Ectodermal cell (in vitro differentiated cells): ENCODE data around the gene GAA.

Experiments used
- H3K27ac ChIP-seq: 2 replicates; pipeline ENCODE4 v1.7.0; 2013; ENCODE audit warnings: mild to moderate bottlenecking, low read depth, low read length; ENCODE audit not compliant: insufficient read depth, poor library complexity, severe bottlenecking
- H3K27me3 ChIP-seq: 2 replicates; pipeline ENCODE4 v1.7.0; 2013; ENCODE audit warnings: mild to moderate bottlenecking, low read length; ENCODE audit not compliant: insufficient read depth, control insufficient read depth, poor library complexity, severe bottlenecking
- H3K36me3 ChIP-seq: one replicate; pipeline ENCODE4 v1.7.0; 2013; ENCODE audit warnings: low read length; ENCODE audit not compliant: control insufficient read depth, insufficient read depth
- H3K4me1 ChIP-seq: one replicate; pipeline ENCODE4 v1.7.0; 2013; ENCODE audit warnings: low read length; ENCODE audit not compliant: control insufficient read depth, insufficient read depth
- H3K4me3 ChIP-seq: 2 replicates; pipeline ENCODE4 v1.7.0; 2013; ENCODE audit warnings: low read depth, low read length, control low read depth; ENCODE audit not compliant: insufficient read depth
- H3K9me3 ChIP-seq: 2 replicates; pipeline ENCODE4 v1.7.0; 2013; ENCODE audit warnings: mild to moderate bottlenecking, low read length, moderate library complexity; ENCODE audit not compliant: control insufficient read depth
- WGBS, 2 experiments: methylation state at CpG; one replicate each; pipeline ENCODE4 v1.1.7; 2013; ENCODE audit warnings: missing lambda C conversion rate in 2 of 2; 5-methylcytosine and 5-hydroxymethylcytosine counted together

Gene GAA

DNA sequence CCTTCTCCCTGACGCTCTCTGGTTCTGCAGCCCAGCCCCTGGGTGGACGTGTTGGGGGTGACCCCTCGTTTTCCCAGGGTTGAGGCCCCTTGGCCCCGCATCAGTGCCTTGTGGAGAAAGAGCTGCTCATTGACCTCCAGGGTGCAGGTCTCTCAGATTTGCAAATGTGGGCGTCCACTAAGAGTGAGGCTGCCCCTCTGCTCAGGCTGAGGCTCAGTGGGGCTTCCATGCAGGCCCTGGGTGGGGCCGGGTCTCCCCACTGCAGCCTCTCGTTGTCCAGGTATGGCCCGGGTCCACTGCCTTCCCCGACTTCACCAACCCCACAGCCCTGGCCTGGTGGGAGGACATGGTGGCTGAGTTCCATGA, 9.0 kb downstream of the GAA start:
- H3K4me3 ChIP-seq = no peak overlapping the region
- no peaks in the 10 kb centered on the region for H3K9me3 ChIP-seq
- peaks cover 5% of the 10 kb centered on the region for H3K36me3 ChIP-seq
- H3K27ac ChIP-seq = no peak overlapping the region
- no peaks in the 10 kb centered on the region for H3K27me3 ChIP-seq
- peaks cover 11% of the 10 kb centered on the region for H3K4me1 ChIP-seq
- 84 to 85% methylated on average over 9 of the region's 9 CpGs for WGBS, 2 experiments

DNA sequence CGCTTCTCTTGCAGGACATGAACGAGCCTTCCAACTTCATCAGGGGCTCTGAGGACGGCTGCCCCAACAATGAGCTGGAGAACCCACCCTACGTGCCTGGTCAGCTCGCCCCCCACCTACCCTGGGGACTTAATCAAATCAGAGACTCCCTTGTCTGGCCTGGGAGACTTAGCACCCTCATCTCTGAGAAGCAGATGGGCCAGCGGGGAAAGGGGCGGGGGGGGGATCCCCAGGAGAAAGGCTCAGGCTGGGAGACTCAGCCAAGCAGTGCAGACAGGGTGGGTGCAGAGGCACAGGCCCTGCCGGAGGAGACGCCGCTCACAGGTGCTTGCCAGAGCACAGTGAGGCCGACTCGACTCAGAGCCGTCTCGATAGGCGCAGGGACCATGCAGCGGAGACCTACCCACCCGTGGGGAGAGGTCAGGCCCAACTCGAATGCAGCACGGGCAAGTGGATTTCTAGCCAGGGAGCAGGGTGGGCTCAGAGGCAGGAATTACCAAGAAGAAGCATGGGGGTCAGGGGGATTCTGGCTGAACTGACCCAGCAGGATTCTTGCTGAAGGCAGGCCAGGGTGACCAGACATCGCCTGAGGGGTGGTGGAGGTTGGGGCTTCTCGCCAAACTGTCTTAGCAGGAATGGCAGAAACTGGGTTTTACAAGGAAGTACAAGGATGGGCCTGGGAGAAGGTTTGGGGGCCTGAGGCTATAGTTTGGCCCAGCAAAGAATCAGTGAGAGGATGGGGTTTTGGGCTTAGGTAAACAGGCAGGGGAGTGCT, 9.7 kb downstream of the GAA start:
- no peaks in the 10 kb centered on the region for H3K9me3 ChIP-seq
- no peak overlapping the region for H3K27ac ChIP-seq
- no peaks in the 10 kb centered on the region for H3K27me3 ChIP-seq
- H3K4me1 ChIP-seq = peaks cover 11% of the 10 kb centered on the region
- WGBS, 2 experiments = 89 to 90% methylated on average over 21 of the region's 21 CpGs
- peaks cover 5% of the 10 kb centered on the region for H3K36me3 ChIP-seq
- H3K4me3 ChIP-seq = no peak overlapping the region

DNA sequence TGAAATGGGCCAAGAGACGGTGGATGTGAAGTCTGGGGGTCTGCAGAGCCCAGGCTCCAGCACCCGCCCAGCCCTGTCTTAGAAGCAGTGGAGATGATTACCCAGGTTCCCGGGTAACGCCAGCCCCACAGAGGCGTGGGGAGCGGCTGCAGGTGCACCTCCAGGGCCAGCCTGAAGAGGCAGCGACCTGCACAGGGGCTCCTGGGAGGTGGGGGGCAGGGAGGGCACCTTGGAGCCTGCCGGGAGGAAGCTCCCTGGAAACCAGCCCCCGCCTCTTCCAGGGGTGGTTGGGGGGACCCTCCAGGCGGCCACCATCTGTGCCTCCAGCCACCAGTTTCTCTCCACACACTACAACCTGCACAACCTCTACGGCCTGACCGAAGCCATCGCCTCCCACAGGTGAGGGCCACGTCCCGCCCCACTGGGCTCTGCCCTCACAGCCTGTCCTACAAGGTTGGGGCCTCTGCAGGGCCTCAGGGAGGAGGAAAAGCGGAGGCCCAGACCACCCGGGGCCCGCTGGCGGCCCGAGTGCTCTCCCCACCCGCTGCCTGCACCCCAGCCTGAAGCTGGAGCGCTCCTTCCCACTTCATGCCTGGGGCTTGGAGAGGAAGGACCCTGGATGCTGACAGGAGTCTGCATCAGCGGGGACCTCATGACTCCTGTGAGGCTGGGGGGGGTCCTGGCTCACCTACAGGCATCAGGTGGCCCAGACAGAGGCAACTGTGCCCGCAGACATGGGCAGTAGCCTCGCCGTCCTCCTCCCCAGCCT, 10.5 kb downstream of the GAA start:
- H3K27me3 ChIP-seq = no peaks in the 10 kb centered on the region
- no peaks in the 10 kb centered on the region for H3K9me3 ChIP-seq
- H3K27ac ChIP-seq = no peak overlapping the region
- H3K4me3 ChIP-seq = no peak overlapping the region
- 82 to 87% methylated on average over 26 of the region's 26 CpGs for WGBS, 2 experiments
- H3K36me3 ChIP-seq = peaks cover 5% of the 10 kb centered on the region
- peaks cover 11% of the 10 kb centered on the region for H3K4me1 ChIP-seq

DNA sequence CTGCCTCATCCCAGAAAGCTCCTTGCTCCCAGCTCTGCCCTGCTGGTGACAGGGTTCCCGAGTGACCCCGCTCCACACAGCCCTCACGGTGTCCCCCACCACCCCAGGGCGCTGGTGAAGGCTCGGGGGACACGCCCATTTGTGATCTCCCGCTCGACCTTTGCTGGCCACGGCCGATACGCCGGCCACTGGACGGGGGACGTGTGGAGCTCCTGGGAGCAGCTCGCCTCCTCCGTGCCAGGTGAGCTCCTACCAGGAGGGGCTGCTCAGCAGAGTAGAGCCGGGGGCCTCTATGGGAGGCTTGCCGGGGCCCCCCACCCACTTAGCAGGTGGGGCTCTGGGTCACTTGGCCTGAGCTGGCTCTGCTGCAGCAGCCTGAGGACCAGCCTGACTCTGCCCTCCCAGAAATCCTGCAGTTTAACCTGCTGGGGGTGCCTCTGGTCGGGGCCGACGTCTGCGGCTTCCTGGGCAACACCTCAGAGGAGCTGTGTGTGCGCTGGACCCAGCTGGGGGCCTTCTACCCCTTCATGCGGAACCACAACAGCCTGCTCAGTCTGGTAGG, 11.2 kb downstream of the GAA start:
- WGBS, 2 experiments = 88 to 90% methylated on average over 24 of the region's 24 CpGs

DNA sequence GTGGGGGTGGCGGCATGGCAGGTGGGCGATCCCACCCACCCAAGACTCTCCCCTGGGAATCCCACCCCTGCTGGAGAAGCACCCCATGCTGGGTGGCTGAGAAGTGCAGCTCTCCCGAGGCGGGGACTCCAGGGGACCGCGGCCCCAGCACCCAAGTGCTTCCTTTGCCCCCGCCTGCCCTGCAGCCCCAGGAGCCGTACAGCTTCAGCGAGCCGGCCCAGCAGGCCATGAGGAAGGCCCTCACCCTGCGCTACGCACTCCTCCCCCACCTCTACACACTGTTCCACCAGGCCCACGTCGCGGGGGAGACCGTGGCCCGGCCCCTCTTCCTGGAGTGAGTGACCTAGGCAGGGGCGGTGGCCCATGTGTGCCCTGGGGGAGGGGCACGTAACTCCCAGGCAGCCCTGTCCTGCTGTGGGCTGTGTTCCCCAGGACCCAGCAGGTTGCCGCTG, 11.7 kb downstream of the GAA start:
- H3K4me1 ChIP-seq = peaks cover 11% of the 10 kb centered on the region
- peaks cover 5% of the 10 kb centered on the region for H3K36me3 ChIP-seq
- H3K4me3 ChIP-seq = no peak overlapping the region
- H3K27me3 ChIP-seq = no peaks in the 10 kb centered on the region
- H3K27ac ChIP-seq = no peak overlapping the region
- H3K9me3 ChIP-seq = no peaks in the 10 kb centered on the region
- 67 to 76% methylated on average over 20 of the region's 20 CpGs for WGBS, 2 experiments

More for the DNA sequence above, 11.2 kb downstream of the GAA start:
- peaks cover 11% of the 10 kb centered on the region for H3K4me1 ChIP-seq
- no peaks in the 10 kb centered on the region for H3K9me3 ChIP-seq
- H3K36me3 ChIP-seq = peaks cover 5% of the 10 kb centered on the region
- no peak overlapping the region for H3K4me3 ChIP-seq
- no peaks in the 10 kb centered on the region for H3K27me3 ChIP-seq
- no peak overlapping the region for H3K27ac ChIP-seq

DNA sequence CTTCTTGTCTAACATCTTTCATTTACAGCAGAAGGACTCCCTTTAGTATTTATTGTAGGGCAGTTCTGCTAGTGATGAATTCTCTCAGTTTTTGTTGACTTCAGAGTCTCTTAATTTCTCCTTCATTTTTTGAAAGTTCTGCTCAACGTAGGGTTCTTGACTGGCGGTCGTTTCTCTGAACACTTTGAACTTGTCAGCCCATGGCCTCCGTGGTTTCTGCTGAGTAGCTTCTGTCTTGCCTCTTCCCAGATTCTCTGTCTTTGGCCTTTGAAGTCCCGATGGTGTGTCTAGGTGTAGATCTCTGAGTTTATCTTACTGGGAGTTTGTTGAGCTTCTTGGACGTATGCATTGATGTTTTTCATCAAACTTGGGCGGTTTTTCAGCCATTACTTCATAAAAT, 13.4 kb downstream of the GAA start:
- WGBS, 2 experiments = 95 to 96% methylated on average over 7 of the region's 7 CpGs
- no peak overlapping the region for H3K4me3 ChIP-seq

GRCh38 chr17:80115159-80115558, 13.8 kb downstream of the GAA start:
- 93 to 94% methylated on average over 8 of the region's 8 CpGs for WGBS, 2 experiments
- Histone ChIP-seq H3K27ac (no peak overlapping the region), H3K27me3 (no peaks in the 10 kb centered on the region), H3K36me3 (peaks cover 5% of the 10 kb centered on the region), H3K4me3 (no peak overlapping the region), H3K4me1 (peaks cover 11% of the 10 kb centered on the region), H3K9me3 (no peaks in the 10 kb centered on the region)

More for the DNA sequence above, 13.4 kb downstream of the GAA start:
- Histone ChIP-seq H3K27me3 (no peaks in the 10 kb centered on the region), H3K9me3 (no peaks in the 10 kb centered on the region), H3K27ac (no peak overlapping the region), H3K4me1 (peaks cover 11% of the 10 kb centered on the region), H3K36me3 (peaks cover 5% of the 10 kb centered on the region)

DNA sequence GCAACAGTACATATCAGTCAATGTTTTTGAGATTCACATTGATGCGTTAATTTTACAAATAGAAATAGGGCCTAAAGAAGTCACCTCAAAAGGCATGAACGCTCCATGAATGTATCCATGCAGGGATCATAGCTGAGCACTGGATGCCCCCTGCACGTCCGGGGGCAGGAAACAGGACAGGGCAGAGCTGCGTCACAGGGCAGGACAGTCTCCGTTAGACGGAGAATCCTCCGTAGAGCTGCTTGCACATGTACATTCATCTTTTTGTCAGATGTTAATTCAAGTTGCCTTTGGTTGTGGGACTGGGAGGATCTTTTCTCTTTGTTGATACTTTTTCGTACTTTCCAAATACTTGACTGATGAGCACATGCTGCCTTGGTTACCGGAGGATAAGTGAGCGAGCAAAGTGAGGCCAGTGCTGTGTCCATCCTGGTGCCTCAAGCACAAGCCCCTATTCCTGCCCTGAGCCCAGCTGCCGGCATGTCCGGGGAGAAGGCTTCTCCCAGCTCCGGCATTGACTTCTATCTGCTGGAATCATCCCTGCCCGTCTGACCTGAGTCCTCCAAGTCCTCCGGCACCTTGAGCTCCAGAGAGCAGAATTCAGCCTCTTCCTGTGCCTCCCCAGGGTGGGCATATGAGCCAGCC, 15.0 kb downstream of the GAA start:
- H3K27me3 ChIP-seq = no peaks in the 10 kb centered on the region
- H3K9me3 ChIP-seq = no peaks in the 10 kb centered on the region
- H3K27ac ChIP-seq = no peak overlapping the region
- no peak overlapping the region for H3K4me3 ChIP-seq
- WGBS, 2 experiments = 88 to 90% methylated on average over 16 of the region's 16 CpGs
- H3K4me1 ChIP-seq = peaks cover 11% of the 10 kb centered on the region
- peaks cover 5% of the 10 kb centered on the region for H3K36me3 ChIP-seq

DNA sequence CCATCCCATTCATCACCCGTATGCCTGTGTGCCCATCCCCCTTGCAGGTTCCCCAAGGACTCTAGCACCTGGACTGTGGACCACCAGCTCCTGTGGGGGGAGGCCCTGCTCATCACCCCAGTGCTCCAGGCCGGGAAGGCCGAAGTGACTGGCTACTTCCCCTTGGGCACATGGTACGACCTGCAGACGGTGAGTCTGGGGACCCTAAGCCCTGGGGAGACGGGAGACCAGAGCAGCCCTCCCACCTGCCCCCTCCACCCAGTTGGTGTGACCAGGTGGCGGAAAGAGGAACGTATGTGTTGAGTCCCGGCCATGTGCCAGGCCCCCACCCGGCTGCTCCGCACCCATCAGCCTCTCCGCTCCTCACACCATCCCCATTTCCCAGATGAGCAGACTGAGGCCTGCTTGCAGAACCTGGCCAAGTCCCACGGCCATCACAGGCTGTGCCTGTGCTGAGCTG, 15.6 kb downstream of the GAA start:
- 93 to 95% methylated on average over 13 of the region's 13 CpGs for WGBS, 2 experiments
- Histone ChIP-seq H3K27me3 (no peaks in the 10 kb centered on the region), H3K36me3 (peaks cover 5% of the 10 kb centered on the region), H3K4me3 (no peak overlapping the region), H3K9me3 (no peaks in the 10 kb centered on the region), H3K27ac (no peak overlapping the region), H3K4me1 (peaks cover 11% of the 10 kb centered on the region)
